Raji (cell line): ENCODE measurements around the gene COBL.

Source experiments
- POLR2A ChIP-seq: IDR thresholded peaks from 2 replicates; pipeline ENCODE4 v1.6.1; 2011; ENCODE audit warnings: low read depth, low read length, control low read depth; ENCODE audit not compliant: insufficient read depth

Gene COBL

GRCh38 chr7:51007551-51008505, 308.8 kb downstream of the COBL start:
- no peak for TF ChIP-seq POLR2A

- no peak for TF ChIP-seq POLR2A
Measured at GRCh38 chr7:51006483-51007235, 309.9 kb downstream of the COBL start.

DNA sequence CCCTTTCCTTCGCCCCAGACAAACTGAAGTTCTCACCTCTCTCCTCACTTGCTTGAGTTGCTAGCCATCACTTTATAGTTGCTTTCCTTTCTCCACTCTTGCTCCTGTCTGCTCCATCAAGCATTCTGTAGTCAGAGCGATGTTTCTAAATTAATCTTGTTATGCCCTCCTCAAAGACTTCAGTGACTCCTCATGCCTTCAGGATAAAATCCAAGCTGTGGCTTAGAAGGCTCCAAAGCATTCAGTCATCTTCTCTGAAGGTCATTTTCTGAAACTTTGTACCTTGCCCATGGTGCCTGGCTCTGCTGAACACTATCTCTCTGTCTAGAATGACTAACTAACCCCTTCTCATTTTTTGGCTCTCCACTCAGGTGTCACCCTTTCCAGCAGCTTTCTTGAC, 311.5 kb downstream of the COBL start:
- TF ChIP-seq POLR2A, result no peak

GRCh38 chr7:51000956-51001355, 315.7 kb downstream of the COBL start:
- no peak for TF ChIP-seq POLR2A

GRCh38 chr7:50994753-50995319, 321.8 kb downstream of the COBL start:
- TF ChIP-seq POLR2A, result no peak

DNA sequence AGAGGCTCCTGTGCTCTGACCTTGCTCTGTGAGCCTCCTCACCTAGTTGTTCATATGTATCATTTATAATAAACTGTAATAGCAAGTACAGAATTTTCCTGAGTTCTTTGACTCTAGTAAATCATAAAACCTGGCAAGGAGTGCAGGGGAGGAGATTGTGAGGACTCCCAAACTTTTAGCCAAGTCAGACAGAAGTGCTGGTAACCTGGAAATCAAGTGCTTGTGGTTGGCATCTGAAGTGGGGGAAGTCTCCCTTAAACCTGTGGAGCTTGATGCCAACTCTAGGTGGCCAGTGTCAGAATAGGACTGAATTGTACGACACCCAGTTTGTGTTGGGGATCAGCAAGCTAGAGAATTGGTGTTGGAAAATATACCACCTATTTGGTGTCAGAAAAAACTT, 327.6 kb downstream of the COBL start:
- TF ChIP-seq POLR2A, result no peak

- no peak for TF ChIP-seq POLR2A
Measured at GRCh38 chr7:50988465-50988864, 328.1 kb downstream of the COBL start.

GRCh38 chr7:50985096-50985495, 331.5 kb downstream of the COBL start:
- TF ChIP-seq POLR2A, result no peak

GRCh38 chr7:50983850-50984249, 332.8 kb downstream of the COBL start:
- no peak for TF ChIP-seq POLR2A

- TF ChIP-seq POLR2A, result no peak
Measured at GRCh38 chr7:50982626-50983025, 334.0 kb downstream of the COBL start.

DNA sequence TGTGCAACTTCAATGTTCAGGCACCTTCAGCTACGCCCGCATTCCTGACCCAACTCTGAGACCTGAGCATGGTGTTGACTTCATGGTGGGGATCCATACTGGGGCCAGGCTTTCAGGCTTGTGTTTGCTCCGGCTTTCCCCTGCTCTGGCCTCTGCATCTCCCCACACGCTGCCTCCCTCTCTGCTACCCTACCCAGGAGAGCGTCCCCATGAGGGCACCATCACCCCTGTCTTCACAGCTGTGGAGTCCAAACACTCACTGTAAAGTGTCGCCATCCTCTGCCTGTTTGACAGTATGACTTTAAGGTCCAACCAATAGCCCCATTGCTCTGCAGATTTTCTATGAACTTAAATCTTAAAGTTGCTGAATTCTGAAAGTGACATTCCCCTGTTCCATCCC, 334.9 kb downstream of the COBL start:
- no peak for TF ChIP-seq POLR2A

GRCh38 chr7:50980411-50980810, 336.2 kb downstream of the COBL start:
- no peak for TF ChIP-seq POLR2A

DNA sequence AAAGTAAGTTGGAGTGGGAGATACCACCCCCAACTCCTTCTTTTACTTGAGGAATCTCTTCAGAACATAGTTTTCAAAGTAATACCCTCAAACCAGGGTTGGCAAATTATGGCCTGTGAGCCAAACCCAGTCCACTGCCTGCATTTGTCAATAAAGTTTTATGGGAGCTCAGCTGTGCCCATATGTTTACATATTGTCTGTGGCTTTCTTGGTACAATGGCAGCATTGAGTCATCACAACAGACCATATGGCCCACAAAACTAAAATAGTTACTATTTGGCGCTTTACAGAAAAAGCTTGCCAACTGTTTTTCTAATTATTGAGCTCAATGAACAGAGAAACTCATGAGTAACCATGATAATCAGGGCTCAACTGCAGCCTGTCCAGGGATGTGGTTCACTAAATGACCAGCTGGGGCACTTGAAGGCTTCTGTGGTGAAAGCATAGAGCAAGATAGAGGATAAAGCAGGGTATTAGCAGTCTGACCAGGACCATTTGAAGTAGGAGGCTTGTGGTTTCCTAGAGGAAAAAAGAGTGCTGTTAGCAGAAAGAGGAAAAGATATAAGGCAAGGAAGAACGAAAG, 337.9 kb downstream of the COBL start:
- no peak for TF ChIP-seq POLR2A

GRCh38 chr7:50977421-50977820, 339.2 kb downstream of the COBL start:
- no peak for TF ChIP-seq POLR2A

DNA sequence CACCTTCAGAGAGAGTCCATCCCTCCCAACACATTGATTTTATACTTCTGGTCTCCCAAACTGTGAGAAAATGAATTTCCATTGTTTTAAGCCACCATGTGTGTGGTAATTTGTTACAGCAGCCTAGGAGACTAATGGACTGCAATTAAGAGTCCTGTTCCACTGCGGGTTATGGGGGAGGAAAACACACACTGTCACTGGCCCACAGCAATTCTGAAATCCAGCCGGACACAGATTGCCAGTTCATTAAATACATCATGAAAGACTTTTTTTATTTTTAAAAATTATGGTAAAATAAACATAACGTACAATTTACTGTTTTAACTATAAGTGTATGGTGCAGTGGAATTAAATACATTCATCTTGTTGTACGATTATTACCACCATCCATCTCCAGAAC, 340.5 kb downstream of the COBL start:
- no peak for TF ChIP-seq POLR2A
